Activated CD4-positive, alpha-beta T cell treated with anti-CD3 and anti-CD28 coated beads for 36 hours (primary cell): ENCODE measurements around the gene LTF. TPM values are rescaled to one million over a fixed set of nuclear protein-coding genes. Genes with fewer than 3 reads are reported as not detected.
"Not testable (repeated sequence)": the region's sequence is repeated elsewhere in the genome, so short reads cannot be mapped to it uniquely, and the experiment has no call there.

Source experiments
- ATAC-seq: fragments of 200-7000 bp; cut with Tn5 transposase; one replicate; pipeline ENCODE4 v1.10.0; 2021; ENCODE audit warnings: mild to moderate bottlenecking, moderate library complexity
- CTCF ChIA-PET: fragments of 350-600 bp; sonication (Branson Sonifier 250); formaldehyde crosslinking; loops from one replicate; lab custom pipeline; 2021; ENCODE audit warnings: antibody characterized with exemption; lab: Charles Lee
- POLR2A ChIA-PET: fragments of 350-600 bp; sonication (Branson Sonifier 250); formaldehyde crosslinking; loops from one replicate; lab custom pipeline; 2021; ENCODE audit warnings: antibody characterized with exemption, inconsistent platforms; lab: Charles Lee
- DNase-seq: peaks from one replicate; pipeline ENCODE4 v3.0.0-alpha.2; 2020
- H3K27ac Mint-ChIP-seq: one replicate; pipeline ENCODE4 v1.8.0; 2021; ENCODE audit warnings: mixed read lengths
- H3K27me3 Mint-ChIP-seq: one replicate; pipeline ENCODE4 v1.8.0; 2021; ENCODE audit warnings: mixed read lengths
- H3K36me3 Mint-ChIP-seq: one replicate; pipeline ENCODE4 v1.8.0; 2021; ENCODE audit warnings: low read depth, mixed read lengths
- H3K4me1 Mint-ChIP-seq: one replicate; pipeline ENCODE4 v1.8.0; 2021; ENCODE audit warnings: mixed read lengths
- H3K4me3 Mint-ChIP-seq: one replicate; pipeline ENCODE4 v1.8.0; 2021; ENCODE audit warnings: mild to moderate bottlenecking, moderate library complexity, mixed read lengths
- H3K9me3 Mint-ChIP-seq: one replicate; pipeline ENCODE4 v1.8.0; 2021; ENCODE audit warnings: low read depth, mixed read lengths
- intact Hi-C, 2 experiments: fragments of 100-400 bp; cut with DNase I in 1 of 2; cut with micrococcal nuclease in 1 of 2; formaldehyde crosslinking; loops; one replicate each; pipeline versions ENCODE4 v1.14.2 to v1.15.1; 2022 to 2024; cut with DNase I, micrococcal nuclease
- total RNA-seq, 2 experiments: library from RNA; stranded (reverse); gene quantifications; one replicate each; pipeline ENCODE4 v1.2.3, GENCODE V29; 2021

Gene LTF
- total RNA-seq, 2 experiments from 2014 or later: not detected

DNA sequence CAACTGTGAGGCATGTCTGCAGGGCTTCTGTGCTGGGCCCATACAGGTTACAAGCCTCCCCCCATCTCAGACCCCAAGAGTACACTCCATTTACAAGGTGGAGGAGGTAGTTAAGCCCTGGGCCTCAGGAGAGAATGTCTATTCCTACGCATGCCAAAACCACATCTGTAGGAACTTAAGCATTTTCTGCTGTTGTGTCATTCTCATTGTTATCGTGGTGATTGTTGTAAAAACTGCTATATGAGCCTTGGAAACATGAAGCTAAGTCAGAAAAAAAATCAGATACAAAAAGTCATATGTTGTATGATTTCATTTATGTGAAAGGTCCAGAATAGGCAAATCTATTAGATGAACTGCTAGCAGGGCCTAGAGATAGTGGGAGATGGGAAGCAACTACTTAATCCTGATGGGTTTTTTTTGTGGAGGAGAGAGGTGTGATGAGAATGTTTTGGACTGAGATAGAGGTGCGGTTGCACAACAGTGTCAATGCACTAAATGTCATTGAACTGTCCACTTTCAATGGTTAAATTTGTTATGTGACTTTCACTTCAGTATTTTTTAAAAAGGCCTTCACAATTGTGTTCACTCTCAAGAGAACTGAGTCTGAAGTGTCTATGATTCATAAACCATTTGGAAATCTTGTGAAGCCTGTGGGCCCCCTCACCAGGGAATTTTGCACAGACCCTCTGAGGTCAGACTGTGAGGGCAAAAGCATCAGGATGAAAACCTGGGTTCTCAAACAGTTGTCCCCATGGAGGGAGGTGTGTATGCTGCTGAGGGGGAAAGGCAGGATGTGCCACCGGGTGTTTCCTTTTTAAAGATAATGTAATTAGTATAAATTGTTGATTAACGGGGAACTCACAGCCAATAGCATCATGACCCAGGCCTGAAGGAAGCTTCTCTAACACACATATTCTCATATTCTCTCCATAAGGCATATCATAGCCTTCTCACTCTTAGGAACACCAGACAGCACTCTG lies 36.2 kb upstream of the LTF start:
- peaks cover 32% of the 10 kb centered on the region for H3K4me1 Mint-ChIP-seq
- ChIA-PET POLR2A (no interaction called here), CTCF (interaction anchor here (0.7 to 7.8 kb wide), 3 partner anchors 12 to 163 kb away, joined by 4 to 60 read pairs (median 9); no protein-coding TSS in a partner anchor)
- DNase-seq (no peak), ATAC-seq (no peak)
- no peaks in the 10 kb centered on the region for H3K9me3 Mint-ChIP-seq
- no peak overlapping the region for H3K4me3 Mint-ChIP-seq
- intact Hi-C loops: loop anchor here in 1 of 2 experiments (5.0 kb wide), 1 partner anchor 36 kb away; no protein-coding TSS in a partner anchor
- no peak overlapping the region for H3K27ac Mint-ChIP-seq
- no peaks in the 10 kb centered on the region for H3K27me3 Mint-ChIP-seq
- no peaks in the 10 kb centered on the region for H3K36me3 Mint-ChIP-seq

DNA sequence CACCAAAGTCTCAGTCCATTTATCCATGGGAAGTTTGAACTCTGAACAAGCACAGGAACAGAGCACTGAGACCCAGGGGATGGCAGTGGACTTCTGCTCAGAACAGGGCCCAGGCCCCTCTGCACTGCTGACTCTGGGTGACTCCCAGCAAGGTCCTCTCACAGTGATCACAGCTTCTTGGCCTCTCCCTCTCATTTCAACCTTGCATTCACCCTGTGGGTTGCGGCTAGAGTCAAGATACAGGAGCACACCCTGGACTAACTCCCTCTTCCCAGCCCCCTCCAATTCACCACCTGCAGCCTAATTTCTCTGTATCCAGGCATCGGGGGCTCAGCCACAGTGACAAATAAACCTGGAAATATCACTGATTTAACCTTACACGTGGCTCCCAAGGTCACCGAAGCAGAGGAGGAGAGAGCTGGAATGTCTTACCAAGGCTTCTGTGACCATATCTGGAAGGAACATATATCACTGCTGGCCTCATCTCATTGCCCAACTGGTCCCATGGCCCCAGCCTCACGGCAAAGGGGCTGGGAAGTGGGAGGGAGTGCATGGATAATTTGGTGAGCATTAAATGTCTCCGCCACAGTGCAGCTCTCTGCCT lies 34.3 kb upstream of the LTF start:
- Mint-ChIP-seq H3K27me3 (no peaks in the 10 kb centered on the region), H3K4me3 (no peak overlapping the region), H3K36me3 (no peaks in the 10 kb centered on the region)

DNA sequence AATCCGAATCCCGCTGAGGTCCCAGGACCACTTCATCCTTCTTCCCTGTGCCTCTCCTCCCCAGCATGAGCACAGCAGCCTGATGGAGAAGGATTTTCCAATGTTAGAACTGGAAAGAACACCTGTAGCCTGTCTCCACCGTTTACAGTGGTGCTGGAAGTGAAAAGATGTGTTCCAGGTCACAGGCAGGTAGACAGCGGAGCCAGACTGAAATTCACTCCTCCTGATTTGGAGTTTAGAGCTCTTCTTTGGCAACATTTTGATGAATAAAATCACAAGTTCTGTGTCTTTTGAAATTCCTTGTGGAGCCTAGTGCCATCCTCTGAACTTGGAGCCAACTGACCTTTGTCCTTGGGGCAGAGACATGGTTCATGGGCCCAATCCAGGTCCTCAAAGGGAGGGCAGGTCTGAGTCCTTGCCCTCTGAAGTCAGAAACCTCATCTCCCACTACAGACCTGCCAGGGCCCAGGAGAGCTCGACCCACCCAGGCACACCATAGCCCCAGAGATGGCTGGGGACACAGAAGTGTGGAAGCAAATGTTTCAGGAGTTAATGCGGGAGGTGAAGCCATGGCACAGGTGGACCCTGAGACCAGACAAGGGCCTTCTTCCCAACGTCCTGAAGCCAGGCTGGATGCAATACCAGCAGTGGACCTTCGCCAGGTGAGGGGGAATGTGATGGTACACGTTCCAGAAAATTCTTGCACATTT lies 33.0 kb upstream of the LTF start, which contains the start of gene RTP3:
RTP3 (plus strand) TSS at position 421 of the 710 bp plus-strand sequence; CDS start at position 508, 87 bp downstream.
- POLR2A ChIA-PET: no interaction called here
- intact Hi-C loops: loop anchor here in 1 of 2 experiments (2.0 kb wide), 1 partner anchor 61 kb away; no protein-coding TSS in a partner anchor
- Mint-ChIP-seq H3K4me3 (no peak within 1 kb of the TSS), H3K4me1 (peaks cover 10% of the 10 kb centered on the region), H3K36me3 (no peaks in the 10 kb centered on the region), H3K27ac (no peak within 1 kb of the TSS), H3K9me3 (no peaks in the 10 kb centered on the region), H3K27me3 (no peaks in the 10 kb centered on the region)
- CTCF ChIA-PET: interaction anchor here (1.0 to 7.8 kb wide), 6 partner anchors 9 to 133 kb away, joined by 3 to 60 read pairs (median 4); no protein-coding TSS in a partner anchor
- DNase-seq (no peak), ATAC-seq (no peak)

More for the DNA sequence above, 34.3 kb upstream of the LTF start:
- CTCF ChIA-PET: interaction anchor here (0.5 to 7.8 kb wide), 7 partner anchors 10 to 452 kb away, joined by 3 to 60 read pairs (median 3); no protein-coding TSS in a partner anchor
- Mint-ChIP-seq H3K4me1 (peaks cover 20% of the 10 kb centered on the region), H3K9me3 (no peaks in the 10 kb centered on the region), H3K27ac (no peak overlapping the region)
- intact Hi-C loops: no loop called here
- ATAC-seq: no peak
- DNase-seq: no peak
- POLR2A ChIA-PET: no interaction called here

DNA sequence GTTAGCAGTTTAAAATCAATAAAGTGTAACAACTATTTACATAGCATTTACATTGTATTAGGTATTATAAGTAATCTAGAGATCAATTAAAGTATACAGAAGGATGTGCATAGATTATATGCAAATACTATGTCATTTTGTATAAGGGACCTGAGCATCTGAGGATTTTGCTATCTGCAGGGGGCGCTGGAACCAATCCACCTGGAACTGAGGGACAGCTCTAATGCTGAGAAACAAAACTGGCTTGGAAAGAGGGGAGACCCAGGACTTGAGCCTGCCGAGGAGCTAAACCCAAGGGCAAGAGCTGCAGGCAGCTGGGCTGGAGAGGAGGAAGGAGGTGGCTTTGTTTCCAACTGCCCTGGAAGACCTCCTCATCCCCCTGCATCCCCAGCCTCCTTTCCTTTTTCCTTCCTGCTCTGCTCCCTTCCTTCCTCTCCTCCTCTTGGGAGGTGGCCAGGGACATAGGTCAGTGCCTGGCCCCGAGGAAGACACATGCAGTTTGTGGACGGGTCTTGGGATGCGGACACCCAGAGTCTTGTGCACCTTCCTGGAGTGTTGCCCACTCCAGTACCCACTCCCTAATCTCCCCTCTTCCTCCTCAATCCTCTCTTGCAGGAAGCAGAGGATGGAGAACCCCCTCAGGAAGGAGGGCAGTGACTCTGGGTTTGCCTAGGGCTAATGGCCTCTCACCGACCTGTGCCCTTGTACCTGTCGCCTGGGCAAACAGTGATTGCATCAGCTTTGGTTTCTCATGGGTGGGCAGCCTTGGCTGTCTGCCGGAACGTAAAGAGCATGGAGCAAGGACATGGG lies 32.2 kb upstream of the LTF start:
- Mint-ChIP-seq H3K36me3 (no peaks in the 10 kb centered on the region), H3K27me3 (no peaks in the 10 kb centered on the region), H3K9me3 (no peaks in the 10 kb centered on the region), H3K27ac (no peak overlapping the region), H3K4me1 (peaks cover 9% of the 10 kb centered on the region), H3K4me3 (no peak overlapping the region)
- intact Hi-C loops: loop anchor here (1.0 to 2.0 kb wide), 2 partner anchors 61 to 62 kb away; no protein-coding TSS in a partner anchor
- ChIA-PET POLR2A (no interaction called here), CTCF (interaction anchor here (0.7 to 7.8 kb wide), 9 partner anchors 8 to 1133 kb away, joined by 3 to 60 read pairs (median 4); no protein-coding TSS in a partner anchor)
- ATAC-seq (peak; percentile 53), DNase-seq (peak; percentile 71)

DNA sequence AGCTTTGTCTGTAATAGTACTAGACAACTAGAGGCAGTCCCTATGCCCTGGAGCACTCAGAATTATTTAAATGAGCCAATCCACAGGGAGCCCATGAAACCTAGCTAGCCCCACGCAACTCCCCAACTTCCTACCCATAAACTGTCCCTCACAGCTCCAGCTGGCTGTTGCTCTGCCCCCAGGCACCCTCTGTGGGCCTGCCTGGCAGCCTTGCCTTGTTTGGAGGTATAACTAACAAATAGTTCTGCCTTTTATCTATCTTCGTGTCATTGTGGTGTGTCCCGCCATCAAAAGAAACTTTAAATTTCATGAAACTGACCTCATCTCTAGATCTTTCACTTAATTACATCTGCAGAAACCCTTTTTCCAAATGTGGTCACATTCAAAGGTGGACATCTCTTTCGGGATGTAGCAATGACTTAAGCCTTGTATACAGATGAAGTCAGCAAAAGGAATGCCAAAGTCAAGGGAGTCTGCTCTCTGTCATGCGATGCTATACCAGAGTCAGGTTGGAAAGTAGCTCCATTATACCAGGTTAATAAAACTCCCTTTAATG lies 31.3 kb upstream of the LTF start:
- no peaks in the 10 kb centered on the region for H3K36me3 Mint-ChIP-seq
- ATAC-seq (no peak), DNase-seq (no peak)
- intact Hi-C loops: loop anchor here (1.0 to 2.0 kb wide), 2 partner anchors 62 to 63 kb away; no protein-coding TSS in a partner anchor
- H3K27me3 Mint-ChIP-seq: no peaks in the 10 kb centered on the region
- H3K27ac Mint-ChIP-seq: no peak overlapping the region
- H3K4me3 Mint-ChIP-seq: no peak overlapping the region
- H3K9me3 Mint-ChIP-seq: no peaks in the 10 kb centered on the region
- CTCF ChIA-PET: interaction anchor here (0.9 to 7.8 kb wide), 4 partner anchors 7 to 133 kb away, joined by 3 to 60 read pairs (median 13); no protein-coding TSS in a partner anchor
- H3K4me1 Mint-ChIP-seq: peaks cover 8% of the 10 kb centered on the region
- POLR2A ChIA-PET: no interaction called here

DNA sequence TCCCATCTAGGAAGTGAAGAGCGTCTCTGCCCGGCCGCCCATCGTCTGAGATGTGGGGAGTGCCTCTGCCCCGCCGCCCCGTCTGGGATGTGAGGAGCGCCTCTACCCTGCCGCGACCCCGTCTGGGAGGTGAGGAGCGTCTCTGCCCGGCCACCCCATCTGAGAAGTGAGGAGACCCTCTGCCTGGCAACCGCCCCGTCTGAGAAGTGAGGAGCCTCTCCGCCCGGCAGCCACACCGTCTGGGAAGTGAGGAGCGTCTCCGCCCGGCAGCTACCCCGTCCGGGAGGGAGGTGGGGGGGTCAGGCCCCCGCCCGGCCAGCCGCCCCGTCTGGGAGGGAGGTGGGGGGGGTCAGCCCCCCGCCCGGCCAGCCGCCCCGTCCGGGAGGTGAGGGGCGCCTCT lies 29.8 kb upstream of the LTF start:
- H3K36me3 Mint-ChIP-seq, POLR2A ChIA-PET, H3K27ac Mint-ChIP-seq, H3K4me3 Mint-ChIP-seq, ATAC-seq, H3K4me1 Mint-ChIP-seq, H3K9me3 Mint-ChIP-seq, DNase-seq, CTCF ChIA-PET, H3K27me3 Mint-ChIP-seq, intact Hi-C loops: not testable (repeated sequence)

DNA sequence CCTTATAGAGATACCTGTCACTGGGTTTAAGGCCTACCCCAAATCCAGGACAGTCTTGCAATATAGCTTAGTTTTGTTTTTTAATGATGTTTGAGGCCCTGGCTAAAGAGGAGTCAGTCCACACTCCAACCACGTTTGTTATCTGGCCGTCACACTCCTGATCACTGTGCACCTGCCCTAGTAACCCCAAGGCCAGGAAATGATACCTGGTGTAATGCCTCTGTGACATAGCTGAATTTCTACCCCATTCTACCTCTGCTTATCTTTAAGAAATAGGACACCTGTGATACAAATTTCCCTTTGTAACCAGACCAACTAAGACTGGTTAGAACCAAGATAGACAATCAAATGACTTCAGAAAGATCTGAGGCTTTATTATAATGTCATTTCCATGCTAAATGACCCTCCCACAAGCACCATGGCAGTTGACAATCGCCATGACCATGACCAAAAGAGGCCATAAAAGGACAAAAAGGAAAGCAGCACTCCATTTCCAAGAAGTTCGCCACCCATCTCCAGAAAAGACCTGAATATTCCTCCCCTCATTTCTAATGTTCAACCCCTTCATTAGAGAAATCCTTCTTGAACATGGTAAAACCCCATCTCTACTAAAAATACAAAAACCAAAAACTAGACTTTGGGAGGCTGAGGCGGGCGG lies 28.3 kb upstream of the LTF start:
- ChIA-PET POLR2A (no interaction called here), CTCF (interaction anchor here (1.1 to 1.3 kb wide), 3 partner anchors 65 to 139 kb away, joined by 3 to 6 read pairs (median 4); no protein-coding TSS in a partner anchor)
- H3K9me3 Mint-ChIP-seq: no peaks in the 10 kb centered on the region
- no peaks in the 10 kb centered on the region for H3K27me3 Mint-ChIP-seq
- H3K4me3 Mint-ChIP-seq: no peak overlapping the region
- intact Hi-C loops: no loop called here
- no peak overlapping the region for H3K27ac Mint-ChIP-seq
- DNase-seq: no peak
- no peaks in the 10 kb centered on the region for H3K36me3 Mint-ChIP-seq
- ATAC-seq: no peak
- H3K4me1 Mint-ChIP-seq: peaks cover 14% of the 10 kb centered on the region

DNA sequence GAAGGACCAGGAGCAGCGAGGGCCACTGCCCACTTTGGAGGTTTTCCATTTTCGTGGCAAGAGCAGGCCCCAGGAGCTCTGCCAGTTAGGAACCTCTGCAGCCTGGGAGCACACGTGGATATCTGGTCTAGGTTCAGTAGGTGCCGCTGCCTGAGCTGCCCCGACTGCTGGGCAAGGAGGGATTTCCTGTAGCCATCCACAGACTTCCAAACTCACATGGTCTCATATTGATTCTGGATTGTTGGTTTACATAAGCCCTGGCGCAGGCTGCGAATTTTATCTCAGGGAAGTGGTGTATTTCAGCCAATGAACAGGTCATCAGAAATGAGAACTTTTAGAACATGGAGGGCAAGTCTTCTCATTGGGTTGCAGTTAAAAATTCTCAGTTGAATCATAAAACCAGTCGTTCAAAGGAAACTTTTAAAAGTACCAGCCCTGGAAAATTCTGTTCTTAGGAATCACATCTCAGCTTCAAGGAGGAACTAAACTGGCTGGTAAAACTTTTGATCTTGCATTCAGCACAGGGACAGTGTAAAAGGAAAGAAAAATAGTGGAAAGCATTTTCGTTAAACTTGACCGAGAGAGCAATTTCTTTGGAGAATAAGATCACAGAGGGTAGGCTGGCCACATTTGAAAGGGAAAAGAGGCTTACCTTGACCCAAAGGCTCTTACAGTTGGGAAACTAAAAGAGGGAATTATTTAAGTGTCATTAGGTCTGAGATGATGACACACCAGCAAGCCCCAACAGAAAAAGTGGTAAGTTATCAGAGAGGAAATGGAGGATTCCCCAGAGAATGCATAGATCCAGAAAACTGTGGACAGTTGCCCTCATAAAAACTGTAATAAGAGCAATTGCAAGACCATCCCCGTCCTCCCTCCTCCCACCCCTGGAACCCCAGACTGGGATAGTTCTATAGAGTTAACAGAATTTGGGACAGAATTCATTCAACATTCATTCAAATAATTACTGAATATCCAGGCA lies 26.7 kb upstream of the LTF start:
- Mint-ChIP-seq H3K27me3 (no peaks in the 10 kb centered on the region), H3K27ac (no peak overlapping the region), H3K36me3 (no peaks in the 10 kb centered on the region), H3K4me1 (peaks cover 14% of the 10 kb centered on the region), H3K9me3 (no peaks in the 10 kb centered on the region), H3K4me3 (no peak overlapping the region)
- ATAC-seq (no peak), DNase-seq (no peak)
- ChIA-PET CTCF (interaction anchor here (0.6 to 9.0 kb wide), 5 partner anchors 8 to 141 kb away, joined by 3 to 202 read pairs (median 60); partner anchors contain the start of gene RTP3), POLR2A (no interaction called here)
- intact Hi-C loops: no loop called here
